Measurements from ENCODE around the gene RPH3AL.

- no peak for TF ChIP-seq POLR2AphosphoS5 (IDR thresholded peaks at IDR 0.05)
- no peak for TF ChIP-seq CTCF (IDR thresholded peaks at IDR 0.05 in 8 of 11, conservative IDR thresholded peaks at IDR 0.05 in 3 of 11)
- no peak for TF ChIP-seq POLR2A (IDR thresholded peaks at IDR 0.05)
Measured at GRCh38 chr17:292016-292415, 60.6 kb downstream of the RPH3AL start.
